Keratinocyte (primary cell): ENCODE data around the gene C1QTNF3. TPM values are rescaled to one million over a fixed set of nuclear protein-coding genes. Genes with fewer than 3 reads are reported as not detected.

ENCODE experiments used
- DNase-seq: peaks from one replicate; pipeline ENCODE4 v3.0.0-alpha.2; 2011; ENCODE audit warnings: low read depth, missing footprints, low spot score
- FAIRE-seq: peaks from 2 replicates; lab custom pipeline; 2011; peaks lifted over from hg19 to GRCh38; lab: Jason Lieb, UNC
- H2AFZ ChIP-seq: 2 replicates; pipeline ENCODE4 v1.6.0; 2012; ENCODE audit warnings: low read length, control low read depth, inconsistent platforms; ENCODE audit not compliant: control insufficient read depth
- H3K27ac ChIP-seq: 2 replicates; pipeline ENCODE4 v1.5.1; 2011; ENCODE audit warnings: low read length; ENCODE audit not compliant: control insufficient read depth, insufficient read depth
- H3K27me3 ChIP-seq: 3 replicates; pipeline ENCODE4 v1.6.0; 2011; ENCODE audit warnings: low read length; ENCODE audit not compliant: control insufficient read depth, insufficient read depth; ENCODE audit errors: extremely low read depth
- H3K36me3 ChIP-seq, 2 experiments: 2 replicates in 1 of 2; 3 replicates in 1 of 2; pipeline ENCODE4 v1.5.1; 2011; ENCODE audit warnings: low read length in 2 of 2, mild to moderate bottlenecking in 1 of 2; ENCODE audit not compliant: control insufficient read depth in 2 of 2, insufficient read depth in 2 of 2; ENCODE audit errors: extremely low read depth in 1 of 2
- H3K4me1 ChIP-seq: 3 replicates; pipeline ENCODE4 v1.5.1; 2011; ENCODE audit warnings: low read length; ENCODE audit not compliant: control insufficient read depth, insufficient read depth; ENCODE audit errors: extremely low read depth
- H3K4me2 ChIP-seq: 3 replicates; pipeline ENCODE4 v1.6.0; 2011; ENCODE audit warnings: low read depth, low read length; ENCODE audit not compliant: control insufficient read depth, insufficient read depth; ENCODE audit errors: extremely low read depth
- H3K4me3 ChIP-seq, 3 experiments: fragments of 200-600 bp in 1 of 3; sonication (generic) in 1 of 3; 2 replicates in 2 of 3; 3 replicates in 1 of 3; pipeline ENCODE4 v1.5.1; 2011 to 2016; ENCODE audit warnings: low read length in 3 of 3, mild to moderate bottlenecking in 3 of 3, control low read depth in 2 of 3, inconsistent platforms in 1 of 3, low read depth in 1 of 3, mixed read lengths in 1 of 3, mixed run types in 1 of 3, moderate library complexity in 1 of 3; ENCODE audit not compliant: control insufficient read depth in 2 of 3, insufficient read depth in 2 of 3; ENCODE audit errors: extremely low read depth in 1 of 3
- H3K79me2 ChIP-seq: 2 replicates; pipeline ENCODE4 v1.6.0; 2012; ENCODE audit warnings: low read length; ENCODE audit not compliant: control insufficient read depth, insufficient read depth
- H3K9ac ChIP-seq: 3 replicates; pipeline ENCODE4 v1.6.0; 2011; ENCODE audit warnings: low read length; ENCODE audit not compliant: control insufficient read depth, insufficient read depth; ENCODE audit errors: extremely low read depth
- H3K9me1 ChIP-seq: 3 replicates; pipeline ENCODE4 v1.6.0; 2011; ENCODE audit warnings: low read length; ENCODE audit not compliant: control insufficient read depth, insufficient read depth; ENCODE audit errors: extremely low read depth
- H3K9me3 ChIP-seq: 2 replicates; pipeline ENCODE4 v1.5.1; 2012; ENCODE audit warnings: low read depth, low read length; ENCODE audit not compliant: control insufficient read depth
- H4K20me1 ChIP-seq: 3 replicates; pipeline ENCODE4 v1.6.0; 2011; ENCODE audit warnings: low read length; ENCODE audit not compliant: control insufficient read depth, insufficient read depth; ENCODE audit errors: extremely low read depth
- EZH2 ChIP-seq: IDR thresholded peaks from one replicate; pipeline ENCODE4 v1.6.1; 2012; ENCODE audit warnings: inconsistent platforms, mild to moderate bottlenecking, low read length, moderate library complexity
- dilution Hi-C: fragments of 300-500 bp; cut with MboI; formaldehyde crosslinking; loops from one replicate; pipeline ENCODE4 v1.7.0; 2020; ENCODE audit warnings: low sequenced_read_pairs; ENCODE audit not compliant: extremely low pct_ligation_motif_present
- polyA plus RNA-seq, 5 experiments: library from polyadenylated mRNA; depleted of rRNA in 3 of 5; stranded (reverse) in 3 of 5; stranded (forward) in 1 of 5; unstranded in 1 of 5; fragments of >200 nt; gene quantifications; 1 replicate in 1 of 5; 2 replicates in 3 of 5; 3 replicates in 1 of 5; pipeline versions ENCODE4 v1.2.1 to v1.2.3, GENCODE V29; 2011 to 2012; ENCODE audit warnings: missing spikeins in 2 of 5, low read depth in 1 of 5, low replicate concordance in 1 of 5
- TF ChIP-seq, protein P1 (sequence below), 3 experiments: IDR thresholded peaks in 1 of 3; conservative IDR thresholded peaks in 1 of 3; optimal IDR thresholded peaks in 1 of 3; 2 replicates in 2 of 3; 3 replicates in 1 of 3; pipeline versions ENCODE3 to v1.5.1; 2011; ENCODE audit warnings: low read length in 3 of 3, mild to moderate bottlenecking in 3 of 3, moderate library complexity in 2 of 3, control low read depth in 1 of 3, inconsistent platforms in 1 of 3; ENCODE audit not compliant: insufficient read depth in 2 of 3; ENCODE audit errors: extremely low read depth in 1 of 3

C1QTNF3 gene
- polyA plus RNA-seq, 1 donor (not counting 4 experiments of a cell fraction or from before 2014, with no cell fraction given), result 1.0 TPM

DNA sequence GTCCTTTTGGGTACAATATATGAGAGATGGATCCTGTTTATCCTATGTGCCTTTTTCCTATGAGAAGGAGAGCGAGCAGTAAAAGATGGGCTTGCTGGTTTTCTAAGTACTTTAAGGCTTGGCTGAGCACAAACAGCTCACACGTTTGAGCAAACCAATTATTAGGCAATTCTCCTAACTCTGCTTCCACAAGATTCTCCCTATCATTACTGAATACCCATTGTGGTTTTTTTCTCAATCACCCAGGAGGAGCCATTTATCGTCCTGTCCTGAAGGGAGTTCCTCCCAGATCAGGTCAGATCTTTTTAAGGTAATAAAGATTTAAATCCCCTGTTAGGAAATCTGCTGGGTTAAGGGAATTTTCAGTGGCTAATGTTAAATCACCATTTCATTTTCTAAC, 19.4 kb upstream of the C1QTNF3 start:
- Histone ChIP-seq H3K9me1 (no peaks in the 10 kb centered on the region), H3K36me3 (no peaks in the 10 kb centered on the region), H2AFZ (no peak overlapping the region), H3K27me3 (no peaks in the 10 kb centered on the region), H3K4me2 (no peak overlapping the region), H3K9me3 (no peaks in the 10 kb centered on the region), H3K9ac (no peak overlapping the region), H4K20me1 (no peaks in the 10 kb centered on the region), H3K79me2 (no peaks in the 10 kb centered on the region), H3K4me1 (no peaks in the 10 kb centered on the region), H3K4me3 (no peak overlapping the region), H3K27ac (no peak overlapping the region)
- DNase-seq (no peak), FAIRE-seq (no peak)
- TF ChIP-seq, protein P1, sequence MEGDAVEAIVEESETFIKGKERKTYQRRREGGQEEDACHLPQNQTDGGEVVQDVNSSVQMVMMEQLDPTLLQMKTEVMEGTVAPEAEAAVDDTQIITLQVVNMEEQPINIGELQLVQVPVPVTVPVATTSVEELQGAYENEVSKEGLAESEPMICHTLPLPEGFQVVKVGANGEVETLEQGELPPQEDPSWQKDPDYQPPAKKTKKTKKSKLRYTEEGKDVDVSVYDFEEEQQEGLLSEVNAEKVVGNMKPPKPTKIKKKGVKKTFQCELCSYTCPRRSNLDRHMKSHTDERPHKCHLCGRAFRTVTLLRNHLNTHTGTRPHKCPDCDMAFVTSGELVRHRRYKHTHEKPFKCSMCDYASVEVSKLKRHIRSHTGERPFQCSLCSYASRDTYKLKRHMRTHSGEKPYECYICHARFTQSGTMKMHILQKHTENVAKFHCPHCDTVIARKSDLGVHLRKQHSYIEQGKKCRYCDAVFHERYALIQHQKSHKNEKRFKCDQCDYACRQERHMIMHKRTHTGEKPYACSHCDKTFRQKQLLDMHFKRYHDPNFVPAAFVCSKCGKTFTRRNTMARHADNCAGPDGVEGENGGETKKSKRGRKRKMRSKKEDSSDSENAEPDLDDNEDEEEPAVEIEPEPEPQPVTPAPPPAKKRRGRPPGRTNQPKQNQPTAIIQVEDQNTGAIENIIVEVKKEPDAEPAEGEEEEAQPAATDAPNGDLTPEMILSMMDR (optimal IDR thresholded peaks at IDR 0.05 in 1 of 3, IDR thresholded peaks at IDR 0.05 in 1 of 3, conservative IDR thresholded peaks at IDR 0.05 in 1 of 3; ENCODE audit: extremely low read depth in 1 of 3, insufficient read depth in 2 of 3, low read length in 3 of 3), result no peak
- TF ChIP-seq EZH2, result no peak
- dilution Hi-C loops, result no loop called here

DNA sequence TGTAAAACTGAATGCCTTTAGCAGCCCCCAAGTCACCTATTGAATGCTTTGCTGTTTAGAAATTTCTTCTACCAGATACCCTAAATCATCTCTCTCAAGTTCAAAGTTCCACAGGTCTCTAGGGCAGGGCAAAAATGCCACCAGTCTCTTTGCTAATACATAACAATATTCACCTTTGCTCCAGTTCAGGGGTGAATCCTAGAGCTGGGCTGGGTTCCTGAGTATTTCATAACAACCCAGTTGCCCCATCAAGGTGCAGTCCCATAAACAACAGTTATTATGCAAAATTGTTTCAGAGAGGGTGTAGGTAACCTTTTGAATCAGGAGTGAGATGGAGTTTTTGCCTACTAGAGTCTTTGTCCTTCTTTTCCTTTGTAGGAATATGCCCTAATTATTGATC, 19.0 kb upstream of the C1QTNF3 start:
- DNase-seq, result no peak
- no peak for FAIRE-seq
- Histone ChIP-seq H3K9me3 (no peaks in the 10 kb centered on the region), H3K36me3 (no peaks in the 10 kb centered on the region), H2AFZ (no peak overlapping the region), H3K9me1 (no peaks in the 10 kb centered on the region), H3K79me2 (no peaks in the 10 kb centered on the region), H3K4me3 (no peak overlapping the region), H3K27ac (no peak overlapping the region), H3K9ac (no peak overlapping the region), H3K4me2 (no peak overlapping the region), H3K4me1 (no peaks in the 10 kb centered on the region), H4K20me1 (no peaks in the 10 kb centered on the region), H3K27me3 (no peaks in the 10 kb centered on the region)
- TF ChIP-seq EZH2, result no peak
- TF ChIP-seq, protein P1 (optimal IDR thresholded peaks at IDR 0.05 in 1 of 3, IDR thresholded peaks at IDR 0.05 in 1 of 3, conservative IDR thresholded peaks at IDR 0.05 in 1 of 3; ENCODE audit: extremely low read depth in 1 of 3, insufficient read depth in 2 of 3, low read length in 3 of 3), result no peak
- dilution Hi-C loops, result no loop called here
